B cell (primary cell): ENCODE measurements around the gene TRPT1. TPM values are rescaled to one million over a fixed set of nuclear protein-coding genes. Genes with fewer than 3 reads are reported as not detected.

Experiments used
- ATAC-seq: fragments of 200-7000 bp; cut with Tn5 transposase; one replicate; pipeline ENCODE4 v1.10.0; 2021; ENCODE audit warnings: low read depth, mild to moderate bottlenecking, moderate number of reproducible peaks, moderate library complexity
- CTCF ChIA-PET: fragments of 350-600 bp; sonication (Branson Sonifier 250); formaldehyde crosslinking; loops from one replicate; lab custom pipeline; 2021; ENCODE audit warnings: antibody characterized with exemption, inconsistent platforms; lab: Charles Lee
- POLR2A ChIA-PET: fragments of 350-600 bp; sonication (Branson Sonifier 250); formaldehyde crosslinking; loops from one replicate; lab custom pipeline; 2021; ENCODE audit warnings: antibody characterized with exemption; lab: Charles Lee
- DNase-seq: peaks from one replicate; pipeline ENCODE4 v3.0.0; 2013
- H2AFZ ChIP-seq: 2 replicates; pipeline ENCODE4 v1.6.1; 2012; ENCODE audit warnings: mild to moderate bottlenecking, low read depth, low read length; ENCODE audit not compliant: insufficient read depth, poor library complexity, severe bottlenecking
- H3K27ac ChIP-seq, 2 donors: 1 replicate in 1 of 2; 2 replicates in 1 of 2; pipeline ENCODE4 v1.5.1; 2012 to 2013; ENCODE audit warnings: low read length in 2 of 2, mild to moderate bottlenecking in 2 of 2, moderate library complexity in 1 of 2
- H3K27me3 ChIP-seq, 4 experiments: fragments of 200-600 bp in 1 of 4; sonication (generic) in 1 of 4; replicated peaks in 1 of 4; 1 replicate in 2 of 4; 2 replicates in 2 of 4; pipeline versions ENCODE4 v1.6.1 to v1.7.0; 2013 to 2016; ENCODE audit warnings: low read length in 3 of 4, mild to moderate bottlenecking in 2 of 4, mixed read lengths in 1 of 4, moderate library complexity in 1 of 4; ENCODE audit not compliant: insufficient read depth in 4 of 4, control insufficient read depth in 3 of 4; ENCODE audit errors: control extremely low read depth in 1 of 4
- H3K36me3 ChIP-seq, 2 experiments: replicated peaks in 1 of 2; 1 replicate in 1 of 2; 2 replicates in 1 of 2; pipeline versions ENCODE4 v1.6.1 to v1.7.1; 2013; ENCODE audit warnings: low read length in 1 of 2; ENCODE audit not compliant: insufficient read depth in 2 of 2, control insufficient read depth in 1 of 2; ENCODE audit errors: control extremely low read depth in 1 of 2, extremely low read depth in 1 of 2
- H3K4me1 ChIP-seq, 2 donors: fragments of 200-600 bp in 1 of 2; sonication (generic) in 1 of 2; 1 replicate in 1 of 2; 2 replicates in 1 of 2; pipeline versions ENCODE4 v1.5.1 to v1.6.1; 2013 to 2017; ENCODE audit warnings: low read length in 2 of 2; ENCODE audit not compliant: control insufficient read depth in 2 of 2, insufficient read depth in 2 of 2
- H3K4me2 ChIP-seq: replicated peaks from 2 replicates; pipeline ENCODE3; 2012; ENCODE audit warnings: mild to moderate bottlenecking, low read depth, low read length; ENCODE audit not compliant: poor library complexity, severe bottlenecking
- H3K4me3 ChIP-seq, 5 experiments: fragments of 200-600 bp in 1 of 5; sonication (generic) in 1 of 5; 1 replicate in 3 of 5; 2 replicates in 2 of 5; pipeline versions ENCODE4 v1.5.1 to v1.7.0; 2011 to 2016; ENCODE audit warnings: low read length in 4 of 5, mild to moderate bottlenecking in 4 of 5, low read depth in 2 of 5, control low read depth in 1 of 5, moderate library complexity in 1 of 5; ENCODE audit not compliant: insufficient read depth in 1 of 5; ENCODE audit errors: control extremely low read depth in 1 of 5, extremely low read depth in 1 of 5
- H3K79me2 ChIP-seq: fragments of 200-600 bp; sonication (generic); one replicate; pipeline ENCODE4 v1.6.0; 2016; ENCODE audit warnings: low read length; ENCODE audit not compliant: control insufficient read depth, insufficient read depth
- H3K9ac ChIP-seq: fragments of 200-600 bp; sonication (generic); 2 replicates; pipeline ENCODE4 v1.6.1; 2017; ENCODE audit warnings: mild to moderate bottlenecking, low read length, moderate library complexity
- H3K9me3 ChIP-seq, 3 donors: one replicate each; pipeline versions ENCODE4 v1.6.1 to v1.7.1; 2013; ENCODE audit warnings: low read length in 2 of 3; ENCODE audit not compliant: control insufficient read depth in 2 of 3, insufficient read depth in 1 of 3; ENCODE audit errors: control extremely low read depth in 1 of 3
- H4K20me1 ChIP-seq: 2 replicates; pipeline ENCODE4 v1.6.0; 2012; ENCODE audit warnings: mild to moderate bottlenecking, low read length; ENCODE audit not compliant: insufficient read depth, control insufficient read depth, poor library complexity, severe bottlenecking
- H3K27ac Mint-ChIP-seq: one replicate; pipeline ENCODE4 v1.8.0; 2021; ENCODE audit warnings: mixed read lengths
- H3K27me3 Mint-ChIP-seq: one replicate; pipeline ENCODE4 v1.8.0; 2021; ENCODE audit warnings: mixed read lengths
- H3K4me1 Mint-ChIP-seq: one replicate; pipeline ENCODE4 v1.8.0; 2021; ENCODE audit warnings: mixed read lengths
- H3K4me3 Mint-ChIP-seq: one replicate; pipeline ENCODE4 v1.8.0; 2021; ENCODE audit warnings: mixed read lengths
- H3K9me3 Mint-ChIP-seq: one replicate; pipeline ENCODE4 v1.8.0; 2022; ENCODE audit warnings: mixed read lengths; ENCODE audit not compliant: insufficient read depth
- EZH2 ChIP-seq: IDR thresholded peaks from 2 replicates; pipeline ENCODE4 v1.6.1; 2012; ENCODE audit warnings: borderline replicate concordance, low read depth, mild to moderate bottlenecking, moderate library complexity, low read length; ENCODE audit not compliant: insufficient read depth, poor library complexity, severe bottlenecking
- WGBS: methylation state at CpG from one replicate; pipeline ENCODE4 v1.1.5; 2013; ENCODE audit warnings: missing lambda C conversion rate; ENCODE audit not compliant: insufficient coverage; 5-methylcytosine and 5-hydroxymethylcytosine counted together
- intact Hi-C: fragments of 100-400 bp; cut with micrococcal nuclease; formaldehyde crosslinking; loops from one replicate; pipeline ENCODE4 v1.10.0; 2022
- polyA plus RNA-seq: library from polyadenylated mRNA; depleted of rRNA; stranded (reverse); fragments of >200 nt; gene quantifications from 2 replicates; pipeline ENCODE4 v1.2.3, GENCODE V29; 2012
- total RNA-seq, 2 donors: library from RNA; stranded (reverse); fragments of 120-200 nt in 1 of 2; gene quantifications; 1 replicate in 1 of 2; 2 replicates in 1 of 2; pipeline versions ENCODE4 v1.2.3 to v1.2.4, GENCODE V29; 2013 to 2022
- TF ChIP-seq, protein P1 (sequence below): fragments of 200-600 bp; IDR thresholded peaks from one replicate; pipeline ENCODE4 v1.8.0; 2022; ENCODE audit warnings: antibody characterized with exemption, mild to moderate bottlenecking

TRPT1 gene
- total and polyA plus RNA-seq, 2 donors (not counting 1 experiment from before 2014, with no cell fraction given): 59.6 to 145 TPM

DNA sequence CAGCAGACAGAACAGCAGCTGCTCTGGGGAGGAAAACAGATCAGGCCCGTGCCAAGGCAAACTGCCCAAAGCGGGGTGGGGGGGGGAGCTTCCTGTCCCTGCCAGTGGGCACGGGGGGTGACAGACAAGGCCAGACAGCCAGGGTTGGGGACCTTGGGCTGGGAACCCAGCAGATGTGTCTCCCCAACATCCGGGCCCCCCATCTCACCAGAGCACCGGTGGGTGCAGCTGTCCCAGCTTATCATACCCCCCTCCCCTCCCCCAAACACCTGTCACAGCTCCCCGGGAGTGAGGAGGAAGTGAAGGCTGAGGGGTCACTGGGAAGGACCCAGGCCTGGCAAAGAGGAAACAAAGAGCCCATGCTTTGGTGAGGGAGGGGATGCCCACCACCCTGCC lies 19.4 kb upstream of the TRPT1 start:
- peak overlapping the region; percentile 53 for H3K9ac ChIP-seq
- ChIA-PET CTCF (interaction anchor here (0.7 to 10.4 kb wide), 10 partner anchors 12 to 110 kb away, joined by 3 to 141 read pairs (median 4); partner anchors contain the start of genes BAD, ESRRA, FERMT3 and NUDT22), POLR2A (interaction anchor here (0.7 to 4.0 kb wide), 9 partner anchors 9 to 1649 kb away, joined by 3 to 37 read pairs (median 8); partner anchors contain the start of genes FERMT3, NUDT22, STIP1 and TRPT1)
- no peaks in the 10 kb centered on the region for H3K27me3 Mint-ChIP-seq
- H3K4me1 Mint-ChIP-seq: peaks cover 38% of the 10 kb centered on the region
- H3K36me3 ChIP-seq: peaks cover 0 to 11% of the 10 kb centered on the region in 2 experiments
- ATAC-seq: no peak
- H3K4me3 ChIP-seq: peak overlapping the region; percentile 5 to 69 (median 62)
- H3K27me3 ChIP-seq: no peaks in the 10 kb centered on the region
- H3K9me3 Mint-ChIP-seq: no peaks in the 10 kb centered on the region
- peak overlapping the region; percentile 90 for H3K4me3 Mint-ChIP-seq
- peak overlapping the region; percentile 79 for H3K4me2 ChIP-seq
- DNase-seq: no peak
- peak overlapping the region; percentile 19 for H2AFZ ChIP-seq
- 0% methylated on average over 2 of the region's 6 CpGs for WGBS
- TF ChIP-seq, protein P1, sequence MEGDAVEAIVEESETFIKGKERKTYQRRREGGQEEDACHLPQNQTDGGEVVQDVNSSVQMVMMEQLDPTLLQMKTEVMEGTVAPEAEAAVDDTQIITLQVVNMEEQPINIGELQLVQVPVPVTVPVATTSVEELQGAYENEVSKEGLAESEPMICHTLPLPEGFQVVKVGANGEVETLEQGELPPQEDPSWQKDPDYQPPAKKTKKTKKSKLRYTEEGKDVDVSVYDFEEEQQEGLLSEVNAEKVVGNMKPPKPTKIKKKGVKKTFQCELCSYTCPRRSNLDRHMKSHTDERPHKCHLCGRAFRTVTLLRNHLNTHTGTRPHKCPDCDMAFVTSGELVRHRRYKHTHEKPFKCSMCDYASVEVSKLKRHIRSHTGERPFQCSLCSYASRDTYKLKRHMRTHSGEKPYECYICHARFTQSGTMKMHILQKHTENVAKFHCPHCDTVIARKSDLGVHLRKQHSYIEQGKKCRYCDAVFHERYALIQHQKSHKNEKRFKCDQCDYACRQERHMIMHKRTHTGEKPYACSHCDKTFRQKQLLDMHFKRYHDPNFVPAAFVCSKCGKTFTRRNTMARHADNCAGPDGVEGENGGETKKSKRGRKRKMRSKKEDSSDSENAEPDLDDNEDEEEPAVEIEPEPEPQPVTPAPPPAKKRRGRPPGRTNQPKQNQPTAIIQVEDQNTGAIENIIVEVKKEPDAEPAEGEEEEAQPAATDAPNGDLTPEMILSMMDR: no peak
- TF ChIP-seq EZH2: no peak
- peak overlapping the region; percentile 91 for H3K27ac Mint-ChIP-seq
- peak overlapping the region; percentile 53 to 79 for H3K27ac ChIP-seq
- peaks cover 18 to 48% of the 10 kb centered on the region in 2 donors for H3K4me1 ChIP-seq
- H3K79me2 ChIP-seq: peaks cover 9% of the 10 kb centered on the region
- intact Hi-C loops: no loop called here
- peaks cover 7% of the 10 kb centered on the region for H4K20me1 ChIP-seq
- no peaks in the 10 kb centered on the region for H3K9me3 ChIP-seq

DNA sequence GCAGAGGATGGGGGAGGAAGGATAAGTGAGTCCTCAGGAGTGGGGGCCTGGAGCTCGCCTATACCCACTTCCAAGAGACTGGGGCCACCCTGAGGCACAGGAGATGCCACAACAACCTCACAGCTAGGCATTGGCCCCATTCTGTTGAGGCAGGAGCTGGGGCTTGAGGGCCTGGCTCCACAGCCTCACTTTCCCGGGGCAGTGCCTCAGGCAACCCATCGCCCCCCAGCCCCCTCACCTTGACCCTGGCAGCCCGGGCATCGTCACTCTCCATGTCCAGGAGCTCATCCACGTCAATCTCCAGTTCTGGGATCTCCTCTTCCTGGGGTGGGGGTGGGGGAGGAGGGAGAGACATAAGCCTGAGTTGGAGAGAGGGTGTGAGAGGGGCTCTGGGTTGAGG lies 19.0 kb upstream of the TRPT1 start:
- no peak overlapping the region for H2AFZ ChIP-seq
- H4K20me1 ChIP-seq: peaks cover 7% of the 10 kb centered on the region
- Mint-ChIP-seq H3K9me3 (no peaks in the 10 kb centered on the region), H3K27ac (peak overlapping the region; percentile 91), H3K27me3 (no peaks in the 10 kb centered on the region), H3K4me3 (peak overlapping the region; percentile 90), H3K4me1 (peaks cover 40% of the 10 kb centered on the region)
- peak overlapping the region; percentile 79 for H3K4me2 ChIP-seq
- peaks cover 0 to 11% of the 10 kb centered on the region in 2 experiments for H3K36me3 ChIP-seq
- H3K4me3 ChIP-seq: peak overlapping the region in 3 of 5 experiments; percentile 59 to 69 (median 62)
- POLR2A ChIA-PET: interaction anchor here (0.6 to 4.0 kb wide), 11 partner anchors 9 to 1457 kb away, joined by 3 to 37 read pairs (median 6); partner anchors contain the start of genes FERMT3, NUDT22, STIP1 and TRPT1
- no peak for DNase-seq
- peaks cover 23 to 51% of the 10 kb centered on the region in 2 donors for H3K4me1 ChIP-seq
- H3K27ac ChIP-seq: peak overlapping the region; percentile 53 to 79
- H3K9me3 ChIP-seq: no peaks in the 10 kb centered on the region
- 51% methylated on average over 3 of the region's 6 CpGs for WGBS
- no peak for ATAC-seq
- intact Hi-C loops: no loop called here
- no peaks in the 10 kb centered on the region for H3K27me3 ChIP-seq
- peaks cover 9% of the 10 kb centered on the region for H3K79me2 ChIP-seq
- TF ChIP-seq, protein P1: no peak
- TF ChIP-seq EZH2: no peak
- peak overlapping the region; percentile 53 for H3K9ac ChIP-seq
- CTCF ChIA-PET: interaction anchor here (0.6 to 10.4 kb wide), 12 partner anchors 12 to 244 kb away, joined by 3 to 141 read pairs (median 4); partner anchors contain the start of genes BAD, ESRRA, FERMT3 and NUDT22
